K562 (cell line): ENCODE data around the gene TMEM203. TPM values are rescaled to one million over a fixed set of nuclear protein-coding genes. Genes with fewer than 3 reads are reported as not detected.

Source experiments
- CBX1 ChIP-seq: sonication (generic); IDR thresholded peaks from 2 replicates; pipeline ENCODE4 v1.6.1; 2016; ENCODE audit warnings: antibody characterized with exemption, low read depth, mild to moderate bottlenecking
- CHD2 ChIP-seq: IDR thresholded peaks from 2 replicates; pipeline ENCODE4 v1.6.1; 2011; ENCODE audit warnings: low read depth, low read length
- JUN ChIP-seq, 2 experiments: sonication (generic) in 1 of 2; formaldehyde crosslinking in 1 of 2; IDR thresholded peaks; 2 replicates each; pipeline versions ENCODE4 v1.6.1 to v1.8.0; 2012 to 2022; ENCODE audit warnings: borderline replicate concordance in 2 of 2, mild to moderate bottlenecking in 2 of 2, improper control_type of control experiment in 1 of 2, low read depth in 1 of 2, low read length in 1 of 2, missing genetic modification reagents in 1 of 2
- KLF6 ChIP-seq: fragments of 250-450 bp; sonication (Bioruptor Pico); IDR thresholded peaks from 2 replicates; pipeline ENCODE4 v1.4.0; 2020; ENCODE audit warnings: mild to moderate bottlenecking, moderate library complexity, borderline replicate concordance
- RUNX1 ChIP-seq: sonication (generic); IDR thresholded peaks from 2 replicates; pipeline ENCODE4 v1.6.1; 2016; ENCODE audit warnings: antibody characterized with exemption, low read depth
- SNRNP70 ChIP-seq: fragments of 200-400 bp; formaldehyde crosslinking; optimal IDR thresholded peaks from 2 replicates; pipeline ENCODE3; 2017; ENCODE audit warnings: low read depth, low read length
- ZBTB40 ChIP-seq, 2 experiments: fragments of 450-650 bp in 1 of 2; sonication (generic) in 1 of 2; formaldehyde crosslinking in 1 of 2; IDR thresholded peaks; 2 replicates each; pipeline versions ENCODE4 v1.7.1 to v1.9.0; 2016 to 2022; ENCODE audit warnings: inconsistent platforms in 1 of 2, mild to moderate bottlenecking in 1 of 2, missing genetic modification reagents in 1 of 2
- polyA plus RNA-seq, 8 experiments: library from polyadenylated mRNA; depleted of rRNA in 4 of 8; stranded (reverse) in 5 of 8; unstranded in 3 of 8; fragments of >200 nt; fragmentation: Nextera tagmentation in 2 of 8; fragmentation: Illumina TruSeq in 1 of 8; extraction: Ambion mirVana in 2 of 8; extraction: Trizol in 1 of 8; gene quantifications; 2 replicates each; pipeline versions ENCODE4 v1.2.1 to v1.2.3, GENCODE V29; 2011 to 2014; ENCODE audit warnings: inconsistent platforms in 1 of 8, missing spikeins in 1 of 8
- total RNA-seq, 7 experiments: library from RNA; depleted of rRNA in 6 of 7; stranded (reverse); fragments of >200 nt in 6 of 7; fragmentation: Illumina TruSeq in 2 of 7; extraction: Trizol in 2 of 7; gene quantifications; 2 replicates each; pipeline versions ENCODE4 v1.2.1 to v1.2.3, GENCODE V29; 2011 to 2021; ENCODE audit warnings: low replicate concordance in 1 of 7
- TF ChIP-seq, protein P1 (sequence below): fragments of 200-800 bp; sonication (Bioruptor generic); IDR thresholded peaks from 2 replicates; pipeline ENCODE4 v1.6.1; 2017; ENCODE audit warnings: missing genetic modification characterization, missing compliant biosample characterization

The TMEM203 gene
- total and polyA plus RNA-seq, 9 of the 15 experiments (the other 6 are each of a cell fraction or from before 2014, with no cell fraction given): 8.8 to 59.5 (median 37.6) TPM

GRCh38 chr9:137243626-137244485 is 38.4 kb upstream of the TMEM203 start (continued):
- TF ChIP-seq SNRNP70: no peak
- TF ChIP-seq, protein P1, sequence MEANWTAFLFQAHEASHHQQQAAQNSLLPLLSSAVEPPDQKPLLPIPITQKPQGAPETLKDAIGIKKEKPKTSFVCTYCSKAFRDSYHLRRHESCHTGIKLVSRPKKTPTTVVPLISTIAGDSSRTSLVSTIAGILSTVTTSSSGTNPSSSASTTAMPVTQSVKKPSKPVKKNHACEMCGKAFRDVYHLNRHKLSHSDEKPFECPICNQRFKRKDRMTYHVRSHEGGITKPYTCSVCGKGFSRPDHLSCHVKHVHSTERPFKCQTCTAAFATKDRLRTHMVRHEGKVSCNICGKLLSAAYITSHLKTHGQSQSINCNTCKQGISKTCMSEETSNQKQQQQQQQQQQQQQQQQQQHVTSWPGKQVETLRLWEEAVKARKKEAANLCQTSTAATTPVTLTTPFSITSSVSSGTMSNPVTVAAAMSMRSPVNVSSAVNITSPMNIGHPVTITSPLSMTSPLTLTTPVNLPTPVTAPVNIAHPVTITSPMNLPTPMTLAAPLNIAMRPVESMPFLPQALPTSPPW (CRISPR knock-in tag): no peak
- TF ChIP-seq JUN (IDR thresholded peaks at IDR 0.05; ENCODE audit: borderline replicate concordance, low read depth, low read length): no peak
- 0 out of 2 replicates have a peak, but pooled peaks have one; percentile 53 for TF ChIP-seq JUN (CRISPR knock-in tag; IDR thresholded peaks at IDR 0.05; ENCODE audit: borderline replicate concordance)
- no peak for TF ChIP-seq CHD2
- no peak for TF ChIP-seq KLF6 (CRISPR knock-in tag)
- TF ChIP-seq CBX1: peak; percentile 58; the same call in 1 of the 2 replicates
- TF ChIP-seq RUNX1: peak; percentile 18; the same call in 1 of the 2 replicates
- no peak for TF ChIP-seq ZBTB40 (IDR thresholded peaks at IDR 0.05)
- TF ChIP-seq ZBTB40 (CRISPR knock-in tag; IDR thresholded peaks at IDR 0.05): 0 out of 2 replicates have a peak, but pooled peaks have one; percentile 13
